HepG2 (cell line): Measurements from ENCODE around the gene ARID3C. TPM values are rescaled to one million over a fixed set of nuclear protein-coding genes. Genes with fewer than 3 reads are reported as not detected.

Source experiments
- AGO2 ChIP-seq: fragments of 200-400 bp; formaldehyde crosslinking; optimal IDR thresholded peaks from 2 replicates; pipeline ENCODE3; 2017; ENCODE audit warnings: mild to moderate bottlenecking, low read depth, low read length, moderate library complexity
- ASH2L ChIP-seq: fragments of 300-600, 200-600 bp; sonication (generic); IDR thresholded peaks from 2 replicates; pipeline ENCODE4 v1.7.0; 2017; ENCODE audit warnings: low read depth, mild to moderate bottlenecking, moderate library complexity, mixed read lengths, low read length; ENCODE audit not compliant: insufficient read length
- ELF3 ChIP-seq: IDR thresholded peaks from 2 replicates; pipeline ENCODE4 v1.6.1; 2016; ENCODE audit warnings: missing genetic modification reagents, missing compliant biosample characterization
- FOXK1 ChIP-seq: sonication (generic); formaldehyde crosslinking; IDR thresholded peaks from 2 replicates; pipeline ENCODE4 v1.4.0; 2020; ENCODE audit warnings: low read depth, missing genetic modification reagents, borderline replicate concordance
- HDAC2 ChIP-seq: sonication (generic); formaldehyde crosslinking; IDR thresholded peaks from 2 replicates; pipeline ENCODE4 v1.4.0; 2020; ENCODE audit warnings: missing genetic modification reagents
- HMG20A ChIP-seq: IDR thresholded peaks from 2 replicates; pipeline ENCODE4 v1.6.1; 2016; ENCODE audit warnings: borderline replicate concordance
- MAF1 ChIP-seq: sonication (generic); formaldehyde crosslinking; IDR thresholded peaks from 2 replicates; pipeline ENCODE4 v1.5.0; 2020; ENCODE audit warnings: missing genetic modification reagents, borderline replicate concordance
- MAFG ChIP-seq: sonication (generic); formaldehyde crosslinking; IDR thresholded peaks from 2 replicates; pipeline ENCODE4 v1.5.1; 2020; ENCODE audit warnings: mild to moderate bottlenecking, missing genetic modification reagents
- PHF21A ChIP-seq: sonication (generic); formaldehyde crosslinking; IDR thresholded peaks from 2 replicates; pipeline ENCODE4 v1.5.0; 2020; ENCODE audit warnings: mild to moderate bottlenecking, missing genetic modification reagents
- POLR2G ChIP-seq: fragments of 200-400 bp; formaldehyde crosslinking; IDR thresholded peaks from 2 replicates; pipeline ENCODE4 v1.6.1; 2018; ENCODE audit warnings: mild to moderate bottlenecking, low read depth, low read length, moderate library complexity
- RBM22 ChIP-seq: fragments of 200-400 bp; formaldehyde crosslinking; optimal IDR thresholded peaks from 2 replicates; pipeline ENCODE3; 2017; ENCODE audit warnings: mild to moderate bottlenecking, low read length, moderate library complexity
- SP4 ChIP-seq: sonication (generic); formaldehyde crosslinking; IDR thresholded peaks from 2 replicates; pipeline ENCODE4 v1.8.1; 2023; ENCODE audit warnings: mild to moderate bottlenecking, missing genetic modification reagents
- ZBTB20 ChIP-seq: sonication (generic); formaldehyde crosslinking; IDR thresholded peaks from 2 replicates; pipeline ENCODE4 v1.8.1; 2023; ENCODE audit warnings: missing genetic modification reagents, low read depth, mild to moderate bottlenecking, borderline replicate concordance
- ZNF235 ChIP-seq: sonication (generic); formaldehyde crosslinking; IDR thresholded peaks from 2 replicates; pipeline ENCODE4 v1.8.1; 2023; ENCODE audit warnings: mild to moderate bottlenecking, missing genetic modification reagents, borderline replicate concordance
- ZNF263 ChIP-seq: sonication (generic); formaldehyde crosslinking; IDR thresholded peaks from 2 replicates; pipeline ENCODE4 v1.4.0; 2020; ENCODE audit warnings: missing genetic modification reagents
- ZNF276 ChIP-seq: sonication (generic); formaldehyde crosslinking; IDR thresholded peaks from 2 replicates; pipeline ENCODE4 v1.4.0; 2020; ENCODE audit warnings: mild to moderate bottlenecking, low read depth, missing genetic modification reagents
- ZNF350 ChIP-seq: sonication (generic); formaldehyde crosslinking; IDR thresholded peaks from 2 replicates; pipeline ENCODE4 v1.4.0; 2020; ENCODE audit warnings: mild to moderate bottlenecking, low read depth, missing genetic modification reagents, borderline replicate concordance
- ZNF556 ChIP-seq: sonication (generic); formaldehyde crosslinking; IDR thresholded peaks from 2 replicates; pipeline ENCODE4 v1.4.0; 2020; ENCODE audit warnings: mild to moderate bottlenecking, missing genetic modification reagents, borderline replicate concordance
- ZNF749 ChIP-seq: sonication (generic); formaldehyde crosslinking; IDR thresholded peaks from 2 replicates; pipeline ENCODE4 v1.8.0; 2022; ENCODE audit warnings: mild to moderate bottlenecking, missing genetic modification reagents, moderate library complexity, borderline replicate concordance
- polyA plus RNA-seq, 8 experiments: library from polyadenylated mRNA; depleted of rRNA in 3 of 8; stranded (reverse) in 7 of 8; unstranded in 1 of 8; fragments of >200 nt; fragmentation: Illumina TruSeq in 4 of 8; extraction: Trizol in 4 of 8; gene quantifications; 2 replicates each; pipeline versions ENCODE4 v1.2.1 to v1.2.3, GENCODE V29; 2011 to 2016; ENCODE audit warnings: low read depth in 4 of 8, missing spikeins in 1 of 8, mixed read lengths in 1 of 8; ENCODE audit not compliant: insufficient read depth in 1 of 8
- total RNA-seq, 5 experiments: library from RNA; depleted of rRNA; stranded (reverse); fragments of >200 nt; fragmentation: Illumina TruSeq; extraction: Trizol; gene quantifications; 2 replicates each; pipeline ENCODE4 v1.2.3, GENCODE V29; 2016; ENCODE audit warnings: low read depth in 1 of 5
- TF ChIP-seq, protein P1 (sequence below): sonication (generic); formaldehyde crosslinking; IDR thresholded peaks from 2 replicates; pipeline ENCODE4 v1.4.0; 2020; ENCODE audit warnings: missing genetic modification reagents
- TF ChIP-seq, protein P2 (sequence below): sonication (generic); formaldehyde crosslinking; IDR thresholded peaks from 2 replicates; pipeline ENCODE4 v1.8.1; 2023; ENCODE audit warnings: mild to moderate bottlenecking, moderate library complexity, missing genetic modification reagents
- TF ChIP-seq, protein P3 (sequence below): sonication (generic); formaldehyde crosslinking; IDR thresholded peaks from 2 replicates; pipeline ENCODE4 v1.9.0; 2022; ENCODE audit warnings: low read depth, missing genetic modification reagents

ARID3C gene
- total and polyA plus RNA-seq, 2 of the 13 experiments (the other 11 are each of a cell fraction or from before 2014, with no cell fraction given), result not detected

DNA sequence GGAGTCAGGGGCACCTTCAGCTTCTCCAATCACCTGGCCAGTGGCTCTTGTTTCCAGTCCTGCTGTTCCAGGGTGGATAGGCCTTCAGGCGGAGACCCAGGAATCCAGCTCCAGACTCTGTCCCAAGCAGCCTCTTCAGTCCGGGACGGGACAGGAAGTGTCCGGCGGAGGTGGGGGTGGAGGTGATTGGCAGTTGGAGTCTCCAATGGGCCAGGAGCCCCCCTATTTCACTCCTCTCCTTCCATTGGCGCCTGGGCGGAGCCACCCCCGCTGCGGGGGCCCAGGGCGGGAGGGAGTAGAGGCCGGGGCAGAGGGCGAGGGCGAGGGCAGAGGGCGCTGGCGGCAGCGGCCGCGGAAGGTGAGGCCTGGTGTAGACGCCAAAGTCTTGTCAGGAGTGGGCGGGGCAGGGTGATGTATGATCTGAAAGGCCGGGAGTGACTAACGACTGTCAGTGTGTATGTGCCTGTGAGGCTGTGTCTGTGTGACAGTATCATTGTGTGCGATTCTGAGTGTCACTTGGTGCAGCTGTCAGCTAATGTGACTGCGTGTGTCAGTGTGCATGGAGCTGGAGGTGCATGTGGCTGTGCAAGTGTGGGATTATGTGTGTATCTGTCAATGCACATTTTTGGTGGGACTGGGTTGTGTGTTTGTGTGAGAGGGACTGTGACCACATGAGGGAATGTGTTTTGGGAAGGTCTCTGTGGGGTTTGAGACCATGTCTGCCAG, 23.2 kb upstream of the ARID3C start, which contains the start of gene IL11RA (continued):
- TF ChIP-seq, protein P1, sequence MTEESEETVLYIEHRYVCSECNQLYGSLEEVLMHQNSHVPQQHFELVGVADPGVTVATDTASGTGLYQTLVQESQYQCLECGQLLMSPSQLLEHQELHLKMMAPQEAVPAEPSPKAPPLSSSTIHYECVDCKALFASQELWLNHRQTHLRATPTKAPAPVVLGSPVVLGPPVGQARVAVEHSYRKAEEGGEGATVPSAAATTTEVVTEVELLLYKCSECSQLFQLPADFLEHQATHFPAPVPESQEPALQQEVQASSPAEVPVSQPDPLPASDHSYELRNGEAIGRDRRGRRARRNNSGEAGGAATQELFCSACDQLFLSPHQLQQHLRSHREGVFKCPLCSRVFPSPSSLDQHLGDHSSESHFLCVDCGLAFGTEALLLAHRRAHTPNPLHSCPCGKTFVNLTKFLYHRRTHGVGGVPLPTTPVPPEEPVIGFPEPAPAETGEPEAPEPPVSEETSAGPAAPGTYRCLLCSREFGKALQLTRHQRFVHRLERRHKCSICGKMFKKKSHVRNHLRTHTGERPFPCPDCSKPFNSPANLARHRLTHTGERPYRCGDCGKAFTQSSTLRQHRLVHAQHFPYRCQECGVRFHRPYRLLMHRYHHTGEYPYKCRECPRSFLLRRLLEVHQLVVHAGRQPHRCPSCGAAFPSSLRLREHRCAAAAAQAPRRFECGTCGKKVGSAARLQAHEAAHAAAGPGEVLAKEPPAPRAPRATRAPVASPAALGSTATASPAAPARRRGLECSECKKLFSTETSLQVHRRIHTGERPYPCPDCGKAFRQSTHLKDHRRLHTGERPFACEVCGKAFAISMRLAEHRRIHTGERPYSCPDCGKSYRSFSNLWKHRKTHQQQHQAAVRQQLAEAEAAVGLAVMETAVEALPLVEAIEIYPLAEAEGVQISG (CRISPR knock-in tag), result peak; percentile 71
- TF ChIP-seq ASH2L (peak; percentile 56), ZBTB20 (CRISPR knock-in tag) (no peak), HDAC2 (CRISPR knock-in tag) (peak; percentile 63; the same call in 1 of the 2 replicates), ELF3 (CRISPR knock-in tag) (peak; percentile 61; the same call in 1 of the 2 replicates), POLR2G (peak; percentile 81), ZNF556 (peak; percentile 32; the same call in 1 of the 2 replicates), AGO2 (peak; percentile 98), HMG20A (CRISPR knock-in tag) (no peak), FOXK1 (peak; percentile 32; the same call in 1 of the 2 replicates), SP4 (0 out of 2 replicates have a peak, but pooled peaks have one; percentile 31), MAF1 (CRISPR knock-in tag) (no peak), ZNF235 (CRISPR knock-in tag) (0 out of 2 replicates have a peak, but pooled peaks have one; percentile 39), ZNF749 (CRISPR knock-in tag) (no peak), PHF21A (CRISPR knock-in tag) (peak; percentile 96), ZNF276 (no peak), MAFG (CRISPR knock-in tag) (no peak), ZNF350 (CRISPR knock-in tag) (no peak), RBM22 (peak; percentile 21), ZNF263 (CRISPR knock-in tag) (no peak)
- TF ChIP-seq, protein P2, sequence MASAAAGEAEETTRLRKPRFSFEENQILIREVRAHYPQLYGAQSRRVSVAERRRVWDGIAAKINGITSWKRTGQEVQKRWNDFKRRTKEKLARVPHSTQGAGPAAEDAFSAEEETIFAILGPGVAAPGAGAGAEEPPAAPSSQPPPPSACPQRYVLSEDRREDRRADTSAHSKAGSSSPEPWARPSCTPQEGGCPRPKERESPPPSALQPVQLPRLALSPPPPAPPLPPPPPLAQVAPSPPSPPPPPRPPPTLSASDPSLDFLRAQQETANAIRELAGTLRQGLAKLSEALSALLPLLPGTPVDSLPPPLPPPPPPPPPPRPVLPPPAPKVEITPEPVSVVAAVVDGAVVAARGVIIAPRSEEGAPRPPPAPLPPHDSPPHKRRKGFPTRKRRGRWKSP (CRISPR knock-in tag), result peak; percentile 69; the same call in 1 of the 2 replicates
- TF ChIP-seq, protein P3, sequence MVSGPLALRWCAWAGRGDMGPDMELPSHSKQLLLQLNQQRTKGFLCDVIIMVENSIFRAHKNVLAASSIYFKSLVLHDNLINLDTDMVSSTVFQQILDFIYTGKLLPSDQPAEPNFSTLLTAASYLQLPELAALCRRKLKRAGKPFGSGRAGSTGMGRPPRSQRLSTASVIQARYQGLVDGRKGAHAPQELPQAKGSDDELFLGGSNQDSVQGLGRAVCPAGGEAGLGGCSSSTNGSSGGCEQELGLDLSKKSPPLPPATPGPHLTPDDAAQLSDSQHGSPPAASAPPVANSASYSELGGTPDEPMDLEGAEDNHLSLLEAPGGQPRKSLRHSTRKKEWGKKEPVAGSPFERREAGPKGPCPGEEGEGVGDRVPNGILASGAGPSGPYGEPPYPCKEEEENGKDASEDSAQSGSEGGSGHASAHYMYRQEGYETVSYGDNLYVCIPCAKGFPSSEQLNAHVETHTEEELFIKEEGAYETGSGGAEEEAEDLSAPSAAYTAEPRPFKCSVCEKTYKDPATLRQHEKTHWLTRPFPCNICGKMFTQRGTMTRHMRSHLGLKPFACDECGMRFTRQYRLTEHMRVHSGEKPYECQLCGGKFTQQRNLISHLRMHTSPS (CRISPR knock-in tag), result peak; percentile 81
